ENCODE measurements around the gene NIP7.

The NIP7 gene

GRCh38 chr16:69307091-69307490, 32.5 kb upstream of the NIP7 start:
- no peak overlapping the region for H3K9ac ChIP-seq (ENCODE audit: low read depth in 1 of 2, low read length in 2 of 2)
- H3K4me1 ChIP-seq (ENCODE audit: control insufficient read depth in 2 of 2, insufficient read depth in 2 of 2, low read length in 2 of 2) = peaks cover 2 to 7% of the 10 kb centered on the region in 2 donors
- H3K27ac ChIP-seq (ENCODE audit: low read depth in 2 of 2, low read length in 2 of 2) = no peak overlapping the region
- no peaks in the 10 kb centered on the region for H3K27me3 ChIP-seq (ENCODE audit: control insufficient read depth in 2 of 2, insufficient read depth in 2 of 2, low read length in 2 of 2)
- H3K36me3 ChIP-seq (ENCODE audit: control insufficient read depth in 2 of 2, insufficient read depth in 2 of 2, low read length in 2 of 2) = peaks cover 2 to 4% of the 10 kb centered on the region in 2 donors
- H3K4me3 ChIP-seq (ENCODE audit: low read length in 2 of 2) = no peak overlapping the region
- H3K9me3 ChIP-seq (ENCODE audit: control insufficient read depth in 2 of 2, low read length in 2 of 2) = no peaks in the 10 kb centered on the region

GRCh38 chr16:69307856-69308255, 31.7 kb upstream of the NIP7 start:
- Histone ChIP-seq H3K36me3 (ENCODE audit: control insufficient read depth in 2 of 2, insufficient read depth in 2 of 2, low read length in 2 of 2) (peaks cover 2 to 4% of the 10 kb centered on the region in 2 donors), H3K9me3 (ENCODE audit: control insufficient read depth in 2 of 2, low read length in 2 of 2) (no peaks in the 10 kb centered on the region), H3K27me3 (ENCODE audit: control insufficient read depth in 2 of 2, insufficient read depth in 2 of 2, low read length in 2 of 2) (no peaks in the 10 kb centered on the region), H3K27ac (ENCODE audit: low read depth in 2 of 2, low read length in 2 of 2) (no peak overlapping the region), H3K9ac (ENCODE audit: low read depth in 1 of 2, low read length in 2 of 2) (no peak overlapping the region), H3K4me1 (ENCODE audit: control insufficient read depth in 2 of 2, insufficient read depth in 2 of 2, low read length in 2 of 2) (peaks cover 4 to 10% of the 10 kb centered on the region in 2 donors), H3K4me3 (ENCODE audit: low read length in 2 of 2) (no peak overlapping the region)

GRCh38 chr16:69309316-69309715, 30.3 kb upstream of the NIP7 start:
- Histone ChIP-seq H3K9me3 (ENCODE audit: control insufficient read depth in 2 of 2, low read length in 2 of 2) (no peaks in the 10 kb centered on the region), H3K4me3 (ENCODE audit: low read length in 2 of 2) (no peak overlapping the region), H3K36me3 (ENCODE audit: control insufficient read depth in 2 of 2, insufficient read depth in 2 of 2, low read length in 2 of 2) (peaks cover under 1 to 3% of the 10 kb centered on the region in 2 donors), H3K27me3 (ENCODE audit: control insufficient read depth in 2 of 2, insufficient read depth in 2 of 2, low read length in 2 of 2) (no peaks in the 10 kb centered on the region), H3K4me1 (ENCODE audit: control insufficient read depth in 2 of 2, insufficient read depth in 2 of 2, low read length in 2 of 2) (peaks cover 4 to 10% of the 10 kb centered on the region in 2 donors), H3K27ac (ENCODE audit: low read depth in 2 of 2, low read length in 2 of 2) (no peak overlapping the region), H3K9ac (ENCODE audit: low read depth in 1 of 2, low read length in 2 of 2) (no peak overlapping the region)

- Histone ChIP-seq H3K27me3 (ENCODE audit: control insufficient read depth in 2 of 2, insufficient read depth in 2 of 2, low read length in 2 of 2) (no peaks in the 10 kb centered on the region), H3K27ac (ENCODE audit: low read depth in 2 of 2, low read length in 2 of 2) (peak within 1 kb of the TSS; percentile 82 to 86), H3K9me3 (ENCODE audit: control insufficient read depth in 2 of 2, low read length in 2 of 2) (no peaks in the 10 kb centered on the region), H3K9ac (ENCODE audit: low read depth in 1 of 2, low read length in 2 of 2) (peak within 1 kb of the TSS; percentile 84 to 88), H3K4me3 (ENCODE audit: low read length in 2 of 2) (peak within 1 kb of the TSS; percentile 80 to 93), H3K36me3 (ENCODE audit: control insufficient read depth in 2 of 2, insufficient read depth in 2 of 2, low read length in 2 of 2) (peaks cover 7 to 18% of the 10 kb centered on the region in 2 donors), H3K4me1 (ENCODE audit: control insufficient read depth in 2 of 2, insufficient read depth in 2 of 2, low read length in 2 of 2) (peaks cover 4 to 10% of the 10 kb centered on the region in 2 donors)
These were observed 28.7 kb upstream of the NIP7 start, which contains the start of gene VPS4A for GRCh38 chr16:69310653-69311532. Gene VPS4A, plus strand, starts transcription at chr16:69311350. Its CDS starts 162 bp downstream, at chr16:69311512.

- H3K27me3 ChIP-seq (ENCODE audit: control insufficient read depth in 2 of 2, insufficient read depth in 2 of 2, low read length in 2 of 2) = no peaks in the 10 kb centered on the region
- H3K4me1 ChIP-seq (ENCODE audit: control insufficient read depth in 2 of 2, insufficient read depth in 2 of 2, low read length in 2 of 2) = peaks cover 4 to 10% of the 10 kb centered on the region in 2 donors
- H3K27ac ChIP-seq (ENCODE audit: low read depth in 2 of 2, low read length in 2 of 2) = peak overlapping the region; percentile 82 to 86
- no peaks in the 10 kb centered on the region for H3K9me3 ChIP-seq (ENCODE audit: control insufficient read depth in 2 of 2, low read length in 2 of 2)
- H3K4me3 ChIP-seq (ENCODE audit: low read length in 2 of 2) = peak overlapping the region; percentile 80 to 85
- peak overlapping the region; percentile 84 to 88 for H3K9ac ChIP-seq (ENCODE audit: low read depth in 1 of 2, low read length in 2 of 2)
- H3K36me3 ChIP-seq (ENCODE audit: control insufficient read depth in 2 of 2, insufficient read depth in 2 of 2, low read length in 2 of 2) = peaks cover 15 to 26% of the 10 kb centered on the region in 2 donors
These were observed 27.8 kb upstream of the NIP7 start for GRCh38 chr16:69311533-69312387.

- H3K27me3 ChIP-seq (ENCODE audit: control insufficient read depth in 2 of 2, insufficient read depth in 2 of 2, low read length in 2 of 2) = no peaks in the 10 kb centered on the region
- H3K4me1 ChIP-seq (ENCODE audit: control insufficient read depth in 2 of 2, insufficient read depth in 2 of 2, low read length in 2 of 2) = peaks cover 4 to 10% of the 10 kb centered on the region in 2 donors
- no peak overlapping the region for H3K9ac ChIP-seq (ENCODE audit: low read depth in 1 of 2, low read length in 2 of 2)
- no peak overlapping the region for H3K27ac ChIP-seq (ENCODE audit: low read depth in 2 of 2, low read length in 2 of 2)
- peaks cover 26 to 37% of the 10 kb centered on the region in 2 donors for H3K36me3 ChIP-seq (ENCODE audit: control insufficient read depth in 2 of 2, insufficient read depth in 2 of 2, low read length in 2 of 2)
- no peaks in the 10 kb centered on the region for H3K9me3 ChIP-seq (ENCODE audit: control insufficient read depth in 2 of 2, low read length in 2 of 2)
- H3K4me3 ChIP-seq (ENCODE audit: low read length in 2 of 2) = no peak overlapping the region
These were observed 26.1 kb upstream of the NIP7 start for GRCh38 chr16:69313469-69313868.

- H3K4me1 ChIP-seq (ENCODE audit: control insufficient read depth in 2 of 2, insufficient read depth in 2 of 2, low read length in 2 of 2) = peaks cover 4 to 10% of the 10 kb centered on the region in 2 donors
- H3K36me3 ChIP-seq (ENCODE audit: control insufficient read depth in 2 of 2, insufficient read depth in 2 of 2, low read length in 2 of 2) = peaks cover 37 to 47% of the 10 kb centered on the region in 2 donors
- no peaks in the 10 kb centered on the region for H3K27me3 ChIP-seq (ENCODE audit: control insufficient read depth in 2 of 2, insufficient read depth in 2 of 2, low read length in 2 of 2)
- H3K9ac ChIP-seq (ENCODE audit: low read depth in 1 of 2, low read length in 2 of 2) = no peak overlapping the region
- no peaks in the 10 kb centered on the region for H3K9me3 ChIP-seq (ENCODE audit: control insufficient read depth in 2 of 2, low read length in 2 of 2)
- H3K27ac ChIP-seq (ENCODE audit: low read depth in 2 of 2, low read length in 2 of 2) = no peak overlapping the region
- H3K4me3 ChIP-seq (ENCODE audit: low read length in 2 of 2) = no peak overlapping the region
These were observed 25.0 kb upstream of the NIP7 start for GRCh38 chr16:69314534-69314933.

- Histone ChIP-seq H3K27me3 (ENCODE audit: control insufficient read depth in 2 of 2, insufficient read depth in 2 of 2, low read length in 2 of 2) (no peaks in the 10 kb centered on the region), H3K9ac (ENCODE audit: low read depth in 1 of 2, low read length in 2 of 2) (no peak overlapping the region), H3K27ac (ENCODE audit: low read depth in 2 of 2, low read length in 2 of 2) (no peak overlapping the region), H3K9me3 (ENCODE audit: control insufficient read depth in 2 of 2, low read length in 2 of 2) (no peaks in the 10 kb centered on the region), H3K36me3 (ENCODE audit: control insufficient read depth in 2 of 2, insufficient read depth in 2 of 2, low read length in 2 of 2) (peaks cover 48 to 59% of the 10 kb centered on the region in 2 donors), H3K4me1 (ENCODE audit: control insufficient read depth in 2 of 2, insufficient read depth in 2 of 2, low read length in 2 of 2) (peaks cover 4 to 7% of the 10 kb centered on the region in 2 donors), H3K4me3 (ENCODE audit: low read length in 2 of 2) (no peak overlapping the region)
These were observed 23.9 kb upstream of the NIP7 start for GRCh38 chr16:69315486-69316311.

GRCh38 chr16:69316595-69317034, 23.0 kb upstream of the NIP7 start:
- Histone ChIP-seq H3K9me3 (ENCODE audit: control insufficient read depth in 2 of 2, low read length in 2 of 2) (no peaks in the 10 kb centered on the region), H3K36me3 (ENCODE audit: control insufficient read depth in 2 of 2, insufficient read depth in 2 of 2, low read length in 2 of 2) (peaks cover 57 to 66% of the 10 kb centered on the region in 2 donors), H3K27ac (ENCODE audit: low read depth in 2 of 2, low read length in 2 of 2) (no peak overlapping the region), H3K4me3 (ENCODE audit: low read length in 2 of 2) (no peak overlapping the region), H3K27me3 (ENCODE audit: control insufficient read depth in 2 of 2, insufficient read depth in 2 of 2, low read length in 2 of 2) (no peaks in the 10 kb centered on the region), H3K4me1 (ENCODE audit: control insufficient read depth in 2 of 2, insufficient read depth in 2 of 2, low read length in 2 of 2) (peaks cover 4 to 6% of the 10 kb centered on the region in 2 donors), H3K9ac (ENCODE audit: low read depth in 1 of 2, low read length in 2 of 2) (no peak overlapping the region)

Data from mucosa of rectum (tissue), 2 donors.